Raji (cell line): ENCODE results near the gene NCS1.

ENCODE experiments used
- POLR2A ChIP-seq: IDR thresholded peaks from 2 replicates; pipeline ENCODE4 v1.6.1; 2011; ENCODE audit warnings: low read depth, low read length, control low read depth; ENCODE audit not compliant: insufficient read depth

The NCS1 gene

DNA sequence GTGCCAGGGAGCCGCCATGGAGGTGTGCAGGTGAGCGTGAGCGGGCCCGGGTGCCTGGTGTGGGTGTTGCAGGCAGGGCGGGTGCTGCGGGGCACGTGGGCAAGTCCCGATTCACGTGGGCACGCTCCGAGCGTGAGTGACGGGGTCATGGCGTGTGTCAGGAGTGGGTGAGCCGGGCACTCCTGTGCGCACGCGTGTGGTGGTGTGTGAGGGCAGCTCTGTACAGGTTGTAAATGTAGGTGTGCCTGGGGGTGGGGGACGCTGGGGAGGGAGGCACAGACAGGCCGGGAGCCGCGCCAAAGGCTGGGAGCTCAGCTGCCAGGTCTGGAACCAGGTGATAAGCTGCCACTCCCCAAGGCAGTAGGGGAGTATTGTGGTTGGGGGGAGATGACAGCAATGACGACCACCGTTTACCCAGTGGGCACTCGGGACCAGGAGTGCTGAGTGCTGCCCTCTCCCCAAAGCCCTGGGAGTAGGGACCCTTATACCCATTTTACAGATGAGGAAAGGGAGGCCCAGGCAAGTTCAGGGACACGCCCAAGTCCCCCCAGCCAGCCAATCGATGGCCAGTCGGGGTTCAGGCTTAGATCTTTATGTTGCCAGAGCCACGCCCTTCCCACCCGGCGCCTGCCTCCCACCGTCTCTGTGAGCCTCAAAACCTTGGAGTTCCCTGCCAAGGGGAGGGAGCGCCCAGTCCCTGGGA lies 9.6 kb downstream of the NCS1 start:
- no peak for TF ChIP-seq POLR2A

DNA sequence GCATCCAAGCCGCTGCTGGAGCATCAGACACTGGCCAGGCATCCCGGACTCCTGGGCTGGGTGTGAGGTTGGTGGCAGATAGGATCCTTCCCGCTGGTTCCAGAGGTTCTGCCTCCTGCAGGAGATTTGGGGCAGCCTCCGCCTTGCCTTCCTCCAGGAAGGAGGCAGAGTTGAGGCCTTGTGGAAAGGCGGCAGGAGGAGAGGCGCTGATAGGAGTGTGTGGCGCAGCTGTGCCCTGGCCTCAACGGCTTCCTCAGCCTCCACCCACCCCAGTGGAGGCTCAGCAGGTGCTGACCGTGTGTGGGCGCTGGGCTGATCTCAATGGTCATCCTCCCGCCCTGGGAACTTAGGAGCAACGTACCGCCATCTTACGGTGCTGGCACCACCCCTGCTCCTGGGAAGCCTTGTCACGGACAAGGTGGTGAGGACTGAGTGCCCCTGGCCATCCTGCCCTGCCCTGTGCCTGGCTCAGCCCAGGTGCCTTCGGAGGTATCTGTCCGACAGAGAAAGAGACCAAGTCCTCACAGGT lies 10.2 kb downstream of the NCS1 start:
- no peak for TF ChIP-seq POLR2A

DNA sequence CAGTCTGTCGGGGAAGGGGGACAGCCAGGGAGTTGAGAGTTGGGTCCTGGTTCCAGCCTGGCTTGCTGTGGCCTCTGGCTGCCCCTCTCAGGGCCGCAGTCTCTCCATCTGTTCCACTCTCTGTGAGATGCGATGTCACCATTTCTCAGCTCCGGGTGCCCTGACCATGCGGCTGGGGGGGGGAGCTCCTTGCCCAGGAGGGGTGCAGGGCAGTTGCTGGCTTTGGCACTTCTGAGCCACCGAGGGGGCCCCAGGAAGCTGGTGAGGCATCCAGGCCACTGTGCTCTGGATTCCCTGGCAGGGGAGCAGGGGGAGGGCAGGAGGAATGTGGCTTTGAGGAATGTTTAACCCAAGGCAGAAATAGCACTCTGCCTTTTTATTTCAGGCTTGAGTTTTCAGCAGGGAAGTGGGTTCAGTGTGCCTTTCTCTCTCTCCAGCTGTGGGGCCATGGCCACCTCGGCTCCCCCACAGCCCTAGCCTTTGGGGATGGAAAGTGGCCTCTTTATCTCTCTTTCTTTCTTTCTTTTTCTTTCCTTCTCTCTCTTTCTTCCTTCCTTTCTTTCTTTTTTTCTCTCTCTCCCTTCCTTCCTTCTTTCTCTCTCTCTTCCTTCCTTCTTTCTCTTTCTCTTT lies 11.0 kb downstream of the NCS1 start:
- no peak for TF ChIP-seq POLR2A

DNA sequence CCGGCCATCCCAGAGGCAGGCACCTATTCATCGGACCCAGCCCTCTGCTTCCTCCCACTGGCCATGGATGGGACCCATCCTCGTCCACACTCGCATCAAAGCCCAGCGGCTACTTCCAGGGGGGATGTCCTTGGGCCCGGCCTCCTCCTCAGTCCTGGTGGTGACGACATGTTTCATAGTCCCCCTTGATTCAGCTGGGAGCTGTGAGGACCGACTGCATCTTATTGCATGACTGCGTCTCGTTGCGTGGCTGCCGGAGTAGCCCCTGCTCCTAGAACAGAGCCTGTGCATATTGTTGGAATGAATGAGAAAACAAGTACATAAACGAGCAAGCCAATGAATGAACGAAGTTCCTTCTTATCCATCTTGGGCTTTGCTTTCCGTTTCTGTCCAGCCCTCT lies 12.8 kb downstream of the NCS1 start:
- no peak for TF ChIP-seq POLR2A

DNA sequence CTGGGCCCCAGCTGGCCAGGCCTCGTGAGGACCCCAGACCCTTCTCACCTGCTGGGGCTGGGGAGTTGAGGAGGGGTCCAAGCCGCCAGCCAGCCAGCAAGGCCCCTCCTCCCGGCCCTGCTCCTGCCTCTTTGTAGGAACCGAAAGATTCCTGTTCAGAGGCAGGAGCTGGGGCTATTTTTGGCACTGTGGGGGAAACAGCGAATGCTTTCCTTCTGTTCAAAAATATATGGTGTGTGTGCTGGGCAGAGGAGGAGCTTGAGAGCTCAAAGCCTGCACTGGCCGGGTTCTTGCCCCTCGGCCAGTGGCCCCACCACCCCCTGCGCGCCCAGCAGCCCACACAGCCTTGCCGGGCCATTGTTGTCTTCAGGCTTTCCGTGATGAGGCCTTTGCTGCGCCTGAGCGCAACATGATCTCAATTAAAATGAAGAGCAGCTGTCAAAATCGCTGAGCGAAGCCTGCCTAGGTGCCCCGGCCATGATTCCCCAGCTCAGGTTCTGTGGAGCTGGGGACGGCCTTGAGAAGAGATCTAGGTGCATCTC lies 13.4 kb downstream of the NCS1 start:
- TF ChIP-seq POLR2A: no peak

DNA sequence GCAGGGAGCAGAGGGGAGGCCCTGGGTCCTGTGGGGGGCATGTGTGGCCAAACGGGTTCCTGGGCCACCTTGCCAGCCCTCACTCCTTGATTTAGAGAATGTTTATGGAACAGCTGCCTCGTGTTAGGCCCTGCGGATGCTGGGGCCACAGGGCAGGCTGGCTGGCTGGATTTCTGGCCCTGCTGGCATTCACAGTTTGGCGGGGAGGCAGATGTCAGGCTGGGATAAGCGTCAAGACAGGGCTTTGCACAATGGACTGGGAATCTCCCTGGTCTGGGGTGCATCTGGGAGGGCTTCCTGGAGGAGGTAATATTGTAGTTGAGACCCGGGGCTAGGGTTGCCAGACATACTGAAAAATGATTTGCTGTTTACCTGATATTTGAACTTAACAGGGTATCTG lies 13.8 kb downstream of the NCS1 start:
- no peak for TF ChIP-seq POLR2A

DNA sequence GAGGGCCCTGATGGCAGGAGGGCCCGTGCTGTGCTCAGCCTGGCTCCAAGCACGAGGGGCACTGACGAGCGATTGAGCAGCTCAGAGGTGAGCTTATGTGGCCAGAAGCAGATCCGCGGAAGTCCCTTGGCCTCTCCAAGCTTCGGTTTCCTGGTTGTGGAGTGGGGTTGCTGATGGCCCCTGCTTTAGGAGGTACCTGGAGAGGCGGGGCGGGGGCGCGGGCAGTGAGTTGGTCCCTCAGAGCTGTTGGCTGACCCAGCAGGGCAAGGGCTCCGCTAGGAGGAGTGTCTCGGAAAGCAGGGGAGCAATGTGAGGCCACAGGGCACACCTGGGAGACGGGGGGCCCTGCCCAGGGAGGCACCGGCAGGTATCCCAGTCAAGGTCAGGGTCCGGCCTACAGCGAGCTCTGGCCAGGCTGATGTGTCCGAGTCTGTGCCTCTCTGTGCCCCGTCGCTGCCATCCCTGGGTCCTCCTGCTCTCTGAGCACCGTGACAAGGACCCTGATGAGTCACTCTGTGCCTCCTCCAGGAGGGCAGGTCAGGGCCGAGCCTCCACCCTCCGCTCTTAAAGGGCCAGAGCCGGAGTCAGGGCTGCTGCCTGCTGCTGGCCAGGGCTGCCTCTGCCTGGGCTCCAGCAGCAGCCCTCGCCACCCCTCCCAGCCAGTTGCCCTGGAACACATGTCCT lies 14.8 kb downstream of the NCS1 start:
- TF ChIP-seq POLR2A: no peak

DNA sequence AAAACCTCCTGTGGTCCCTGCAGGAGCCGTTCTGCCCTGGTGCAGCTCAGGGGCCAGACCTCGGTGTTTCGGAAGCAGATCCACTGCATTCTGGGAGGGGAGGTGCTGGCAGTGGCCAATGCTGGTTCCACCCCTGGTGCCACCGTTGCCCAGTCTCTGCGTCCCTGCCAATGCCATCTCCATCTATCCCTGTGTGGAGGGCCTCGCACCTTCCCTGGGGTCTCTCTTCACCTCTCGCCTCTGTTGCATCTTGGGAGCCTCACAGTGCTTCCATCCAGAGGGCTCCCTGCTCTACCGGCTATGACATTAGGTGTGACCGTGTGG lies 15.3 kb downstream of the NCS1 start:
- TF ChIP-seq POLR2A: no peak

DNA sequence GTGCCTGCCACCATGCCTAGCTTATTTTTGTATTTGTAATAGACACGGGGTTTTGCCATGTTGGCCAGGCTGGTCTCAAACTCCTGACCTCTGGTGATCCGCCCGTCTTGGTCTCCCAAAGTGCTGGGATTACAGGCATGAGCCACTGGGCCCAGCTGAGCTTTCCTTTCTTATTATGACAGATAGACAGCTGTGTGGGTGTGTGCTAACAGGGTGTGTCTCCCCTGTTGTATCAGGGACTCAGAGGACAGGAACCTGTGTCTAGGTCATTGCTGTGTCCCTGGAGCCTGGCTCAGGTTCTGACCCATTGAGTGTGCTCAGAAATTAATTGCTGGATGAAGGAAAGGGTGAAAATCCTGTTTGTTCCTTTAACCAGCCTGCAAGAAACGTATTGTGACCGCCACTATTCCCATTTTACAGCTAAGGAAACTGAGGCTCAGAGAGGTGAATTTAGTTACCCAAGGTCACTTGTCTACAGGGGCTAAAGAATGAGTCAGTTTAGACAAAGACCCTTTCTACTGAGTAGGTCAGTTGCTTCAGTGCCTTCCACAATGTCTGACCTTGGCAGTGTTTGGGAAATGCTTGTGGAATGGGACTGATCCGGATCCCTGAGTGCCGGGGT lies 16.8 kb downstream of the NCS1 start:
- no peak for TF ChIP-seq POLR2A

DNA sequence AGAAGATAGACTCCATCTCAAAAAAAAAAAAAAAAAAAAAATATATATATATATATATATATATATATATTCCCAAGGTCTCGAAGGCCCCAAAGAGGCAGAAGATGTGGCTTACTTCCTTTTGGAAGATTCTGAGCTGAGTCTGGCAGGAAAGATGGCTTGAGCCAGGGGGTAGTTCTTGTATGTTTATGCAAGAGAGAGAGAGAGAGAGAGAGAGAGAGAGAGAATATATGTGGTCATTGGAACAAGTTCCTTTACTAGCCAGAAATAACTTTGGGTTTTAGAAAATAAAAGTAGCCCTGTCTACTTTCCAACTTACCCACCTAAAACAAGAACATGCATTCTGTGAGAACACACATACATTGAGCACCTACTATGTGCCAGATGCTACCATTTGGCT lies 17.6 kb downstream of the NCS1 start:
- no peak for TF ChIP-seq POLR2A

DNA sequence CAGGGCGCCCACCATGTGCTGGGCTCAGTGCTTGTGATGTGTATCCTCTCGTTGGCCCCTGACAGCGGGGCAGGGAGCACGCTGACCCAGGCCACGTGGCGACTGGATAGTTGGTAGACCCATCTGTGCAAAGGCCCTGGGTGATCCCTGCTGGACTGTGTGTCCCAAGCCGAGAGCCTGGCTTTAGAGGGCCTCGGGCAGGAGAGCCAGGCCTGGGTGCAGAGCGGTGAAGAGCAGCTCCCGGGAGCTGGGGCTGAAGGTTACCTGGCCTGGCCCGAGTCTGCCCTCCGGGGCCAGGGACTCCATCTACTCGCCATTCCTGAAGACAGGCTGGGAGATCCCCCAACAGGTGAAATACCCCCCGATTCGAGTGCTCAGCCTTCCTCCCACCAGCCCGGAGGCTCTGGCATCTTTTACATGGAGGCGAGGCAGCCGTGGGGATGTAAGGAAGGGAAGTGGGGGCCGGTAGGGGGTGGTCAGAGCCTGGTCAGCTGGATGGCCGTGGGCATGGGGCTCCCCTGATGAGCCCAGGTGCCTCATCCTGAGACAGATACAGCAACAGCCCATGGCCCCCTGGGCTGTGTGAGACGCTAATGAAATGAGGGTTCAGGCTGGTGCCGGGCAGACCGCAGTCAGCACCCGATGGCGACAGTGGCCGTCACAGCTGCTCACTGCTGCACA lies 19.0 kb downstream of the NCS1 start:
- TF ChIP-seq POLR2A: no peak

DNA sequence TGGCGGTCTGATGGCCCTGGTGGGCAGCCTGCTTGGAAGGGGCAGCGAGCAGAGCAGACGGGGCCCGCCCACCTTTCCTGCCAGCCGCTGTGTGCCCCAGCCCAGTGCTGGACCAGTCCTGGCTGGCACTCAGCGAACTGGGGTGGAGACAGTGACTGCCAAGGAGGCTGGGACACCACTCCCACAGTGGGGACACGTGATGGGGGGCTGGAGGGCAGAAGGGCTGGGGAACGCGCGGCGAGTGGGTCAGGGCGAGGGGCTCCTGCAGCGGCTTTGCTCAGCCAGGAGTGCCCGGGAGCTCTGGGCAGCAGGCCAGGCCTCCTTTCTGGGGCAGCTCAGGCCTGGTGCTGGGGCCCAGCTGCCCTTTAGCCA lies 19.5 kb downstream of the NCS1 start:
- TF ChIP-seq POLR2A: no peak

DNA sequence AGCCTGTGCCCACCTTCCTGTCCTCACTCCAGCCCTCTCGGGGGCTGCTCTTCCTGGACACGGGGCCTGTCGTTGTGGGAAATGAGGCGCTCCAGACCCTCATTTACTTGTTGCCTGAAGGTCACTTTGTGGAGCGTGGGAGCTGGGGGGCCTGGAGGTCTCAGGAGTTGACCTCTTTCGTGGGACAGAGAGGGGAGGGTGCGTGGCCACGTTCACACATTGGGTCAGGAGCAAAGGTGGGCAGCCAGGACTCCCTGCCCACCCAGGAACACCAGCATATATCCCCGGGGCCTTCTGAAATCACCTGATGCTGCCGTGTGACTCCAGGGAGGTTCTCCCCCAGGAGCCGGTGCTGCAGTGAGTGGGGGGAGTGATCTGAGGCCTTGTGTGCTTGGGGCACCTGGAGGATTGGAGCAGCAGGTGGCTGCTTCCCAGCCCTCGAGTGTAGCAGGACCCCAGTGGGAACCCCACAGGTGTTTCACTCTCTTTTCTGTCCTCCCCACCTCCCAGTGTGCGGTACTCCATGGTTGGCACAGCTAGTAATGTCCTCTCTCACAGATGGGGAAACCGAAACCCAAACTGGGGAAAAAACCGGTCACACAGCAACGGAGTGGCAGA lies 20.3 kb downstream of the NCS1 start:
- TF ChIP-seq POLR2A: no peak

DNA sequence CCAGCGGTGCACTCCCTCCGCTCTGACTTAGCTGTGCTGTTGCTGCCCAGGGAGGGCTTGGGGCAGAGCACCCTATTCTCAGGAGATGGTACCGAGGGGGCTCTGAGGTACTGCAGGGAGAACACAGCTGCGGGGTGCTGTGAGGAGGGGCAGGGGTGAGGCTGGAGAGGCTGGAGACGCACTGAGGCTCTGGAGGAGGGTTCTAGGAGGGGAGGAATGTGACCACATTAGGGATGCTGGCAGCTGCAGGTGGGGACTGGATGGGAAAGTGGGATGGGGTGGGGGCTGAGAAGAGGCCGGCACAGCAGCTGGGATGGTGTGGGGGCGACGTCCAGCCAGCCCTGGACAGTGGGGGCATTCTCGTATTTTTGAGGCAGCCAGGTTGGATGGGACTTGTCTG lies 20.9 kb downstream of the NCS1 start:
- no peak for TF ChIP-seq POLR2A

DNA sequence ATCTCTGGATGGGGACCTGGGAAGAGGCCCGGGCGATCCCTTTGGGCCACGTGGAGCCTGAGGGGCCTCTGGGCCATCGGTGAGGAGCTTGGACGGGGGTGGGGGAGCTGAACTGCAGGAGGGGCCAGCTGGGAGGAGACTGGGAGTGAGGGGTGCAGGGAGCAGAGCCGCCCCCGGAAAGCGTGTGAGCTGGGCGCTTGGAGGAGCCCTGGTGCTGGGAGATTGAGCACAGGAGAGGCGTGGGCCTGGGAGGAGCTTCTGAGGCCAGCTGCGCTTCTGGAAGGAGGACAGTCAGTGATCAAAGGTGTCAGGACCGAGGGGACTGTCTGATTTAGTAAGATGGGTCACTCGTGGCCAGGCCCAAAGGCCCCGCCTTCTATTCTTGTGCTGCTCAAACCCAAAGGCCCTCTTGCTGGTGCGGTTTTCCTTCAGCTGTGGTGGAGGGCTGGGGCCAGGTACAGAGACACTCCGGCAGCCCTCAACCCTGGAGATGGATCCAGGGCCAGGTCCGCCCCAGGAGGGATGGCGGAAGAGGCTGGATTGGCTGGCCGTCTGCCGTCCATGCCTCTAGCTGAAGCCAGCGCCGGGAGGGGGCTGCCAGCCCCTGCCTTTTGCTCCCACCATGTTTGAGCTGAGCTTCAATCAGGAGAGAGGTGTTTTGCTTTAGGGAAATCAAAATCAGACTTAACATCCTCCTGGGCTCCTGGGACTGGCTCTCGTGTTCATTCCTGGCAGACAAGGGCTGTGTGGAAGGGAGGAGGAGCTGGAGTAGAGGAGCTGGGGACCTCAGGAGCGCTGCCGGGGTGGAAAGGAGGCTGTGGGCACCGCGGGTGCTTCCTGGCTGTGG lies 21.6 kb downstream of the NCS1 start:
- no peak for TF ChIP-seq POLR2A
